ENCODE measurements around the gene OR8A1. TPM values are rescaled to one million over a fixed set of nuclear protein-coding genes. Genes with fewer than 3 reads are reported as not detected.

Gene OR8A1
- total and polyA plus RNA-seq, 4 donors = not detected

GRCh38 chr11:124543554-124543953 is 26.2 kb upstream of the OR8A1 start, which contains the start of gene OR8B12:
TSS of gene OR8B12 (minus strand) at chr11:124543654. CDS start at chr11:124543654, 0 bp downstream.
- intact Hi-C loops (cut with DNase I) = no loop called here
- H3K36me3 ChIP-seq (ENCODE audit: control insufficient read depth in 1 of 2, insufficient read depth in 2 of 2, low read length in 1 of 2) = no peaks in the 10 kb centered on the region
- 84 to 85% methylated on average over 5 of the region's 5 CpGs for WGBS, 2 donors
- no peaks in the 10 kb centered on the region for H3K4me1 ChIP-seq (ENCODE audit: control insufficient read depth in 1 of 2, insufficient read depth in 2 of 2, low read length in 2 of 2)
- no peak within 1 kb of the TSS for H3K4me3 ChIP-seq (ENCODE audit: low read length in 2 of 2)
- ATAC-seq (ENCODE audit: low FRiP score) (no peak), DNase-seq (no peak)
- peaks cover 0 to 2% of the 10 kb centered on the region in 2 donors for H3K27me3 ChIP-seq (ENCODE audit: control insufficient read depth in 1 of 2, insufficient read depth in 2 of 2, low read length in 1 of 2)
- H3K9me3 ChIP-seq (ENCODE audit: control insufficient read depth, low read length) = no peaks in the 10 kb centered on the region
- no peak within 1 kb of the TSS for H3K27ac ChIP-seq (ENCODE audit: low read depth in 1 of 2, low read length in 2 of 2)

DNA sequence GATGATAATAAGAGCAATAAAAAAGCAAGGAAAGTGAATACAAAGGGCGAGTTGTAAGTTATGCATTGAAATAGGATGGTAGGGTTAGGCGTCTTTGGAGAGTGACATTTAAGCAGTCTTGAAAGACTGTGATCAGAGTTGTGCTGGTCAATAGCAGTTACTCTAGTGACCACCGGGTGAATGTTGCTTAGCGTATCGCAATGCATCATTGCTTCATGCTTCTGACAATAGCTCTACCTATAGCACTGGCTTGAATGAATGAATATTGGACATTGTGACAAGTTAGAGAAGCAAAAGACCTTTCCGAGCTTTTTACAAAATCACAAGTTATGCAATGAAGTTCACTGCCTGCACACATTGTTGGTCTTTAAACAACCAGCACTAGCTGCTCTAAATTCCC is 18.6 kb upstream of the OR8A1 start:
- Histone ChIP-seq H3K4me3 (ENCODE audit: low read length in 2 of 2) (no peak overlapping the region), H3K9me3 (ENCODE audit: control insufficient read depth, low read length) (no peaks in the 10 kb centered on the region), H3K4me1 (ENCODE audit: control insufficient read depth in 1 of 2, insufficient read depth in 2 of 2, low read length in 2 of 2) (no peaks in the 10 kb centered on the region), H3K27ac (ENCODE audit: low read depth in 1 of 2, low read length in 2 of 2) (no peak overlapping the region), H3K36me3 (ENCODE audit: control insufficient read depth in 1 of 2, insufficient read depth in 2 of 2, low read length in 1 of 2) (no peaks in the 10 kb centered on the region), H3K27me3 (ENCODE audit: control insufficient read depth in 1 of 2, insufficient read depth in 2 of 2, low read length in 1 of 2) (no peaks in the 10 kb centered on the region)
- DNase-seq = no peak
- no peak for ATAC-seq (ENCODE audit: low FRiP score)
- 76 to 81% methylated on average over 6 of the region's 6 CpGs for WGBS, 2 donors
- intact Hi-C loops (cut with DNase I) = no loop called here

- H3K27ac ChIP-seq (ENCODE audit: low read depth in 1 of 2, low read length in 2 of 2) = no peak overlapping the region
- no peaks in the 10 kb centered on the region for H3K9me3 ChIP-seq (ENCODE audit: control insufficient read depth, low read length)
- intact Hi-C loops (cut with DNase I) = no loop called here
- 81% methylated on average over 4 of the region's 4 CpGs for WGBS, 2 donors
- no peaks in the 10 kb centered on the region for H3K4me1 ChIP-seq (ENCODE audit: control insufficient read depth in 1 of 2, insufficient read depth in 2 of 2, low read length in 2 of 2)
- H3K36me3 ChIP-seq (ENCODE audit: control insufficient read depth in 1 of 2, insufficient read depth in 2 of 2, low read length in 1 of 2) = no peaks in the 10 kb centered on the region
- H3K4me3 ChIP-seq (ENCODE audit: low read length in 2 of 2) = no peak overlapping the region
- ATAC-seq (ENCODE audit: low FRiP score) = no peak
- no peaks in the 10 kb centered on the region for H3K27me3 ChIP-seq (ENCODE audit: control insufficient read depth in 1 of 2, insufficient read depth in 2 of 2, low read length in 1 of 2)
- no peak for DNase-seq
Measured at GRCh38 chr11:124551987-124552386, 17.8 kb upstream of the OR8A1 start.

DNA sequence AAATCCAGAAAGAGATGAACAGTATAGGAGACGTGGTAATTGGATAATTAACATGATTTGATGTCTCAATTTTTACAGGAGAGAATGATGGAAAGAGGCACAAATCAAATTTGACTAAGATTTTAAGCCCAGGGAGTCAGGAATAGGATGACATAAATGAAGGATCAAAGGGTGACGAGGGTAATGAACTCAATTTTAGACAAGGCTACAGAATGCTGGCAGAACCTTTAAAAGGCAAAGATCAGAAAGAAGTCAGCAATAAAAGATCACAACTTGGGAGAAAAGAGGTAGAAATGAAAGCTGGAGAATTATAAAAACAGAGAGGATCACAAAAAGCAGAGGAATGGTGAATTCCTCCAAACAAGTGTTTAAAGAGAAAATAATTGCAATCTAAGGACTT is 13.0 kb upstream of the OR8A1 start:
- Histone ChIP-seq H3K27ac (ENCODE audit: low read depth in 1 of 2, low read length in 2 of 2) (no peak overlapping the region), H3K4me3 (ENCODE audit: low read length in 2 of 2) (no peak overlapping the region), H3K4me1 (ENCODE audit: control insufficient read depth in 1 of 2, insufficient read depth in 2 of 2, low read length in 2 of 2) (no peaks in the 10 kb centered on the region), H3K27me3 (ENCODE audit: control insufficient read depth in 1 of 2, insufficient read depth in 2 of 2, low read length in 1 of 2) (no peaks in the 10 kb centered on the region), H3K36me3 (ENCODE audit: control insufficient read depth in 1 of 2, insufficient read depth in 2 of 2, low read length in 1 of 2) (no peaks in the 10 kb centered on the region), H3K9me3 (ENCODE audit: control insufficient read depth, low read length) (no peaks in the 10 kb centered on the region)
- 54 to 57% methylated on average over 2 of the region's 2 CpGs for WGBS, 2 donors
- no peak for DNase-seq
- no peak for ATAC-seq (ENCODE audit: low FRiP score)
- intact Hi-C loops (cut with DNase I) = no loop called here

DNA sequence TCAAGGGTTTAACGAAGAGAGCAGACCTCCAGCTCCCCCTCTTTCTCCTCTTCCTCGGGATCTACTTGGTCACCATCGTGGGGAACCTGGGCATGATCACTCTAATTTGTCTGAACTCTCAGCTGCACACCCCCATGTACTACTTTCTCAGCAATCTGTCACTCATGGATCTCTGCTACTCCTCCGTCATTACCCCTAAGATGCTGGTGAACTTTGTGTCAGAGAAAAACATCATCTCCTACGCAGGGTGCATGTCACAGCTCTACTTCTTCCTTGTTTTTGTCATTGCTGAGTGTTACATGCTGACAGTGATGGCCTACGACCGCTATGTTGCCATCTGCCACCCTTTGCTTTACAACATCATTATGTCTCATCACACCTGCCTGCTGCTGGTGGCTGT is 363 bp downstream of the OR8A1 start:
- Histone ChIP-seq H3K9me3 (ENCODE audit: control insufficient read depth, low read length) (no peaks in the 10 kb centered on the region), H3K36me3 (ENCODE audit: control insufficient read depth in 1 of 2, insufficient read depth in 2 of 2, low read length in 1 of 2) (no peaks in the 10 kb centered on the region), H3K27ac (ENCODE audit: low read depth in 1 of 2, low read length in 2 of 2) (no peak overlapping the region), H3K4me1 (ENCODE audit: control insufficient read depth in 1 of 2, insufficient read depth in 2 of 2, low read length in 2 of 2) (no peaks in the 10 kb centered on the region), H3K4me3 (ENCODE audit: low read length in 2 of 2) (no peak overlapping the region), H3K27me3 (ENCODE audit: control insufficient read depth in 1 of 2, insufficient read depth in 2 of 2, low read length in 1 of 2) (no peaks in the 10 kb centered on the region)
- DNase-seq = no peak
- 76 to 85% methylated on average over 7 of the region's 7 CpGs for WGBS, 2 donors
- intact Hi-C loops (cut with DNase I) = no loop called here
- ATAC-seq (ENCODE audit: low FRiP score) = no peak

DNA sequence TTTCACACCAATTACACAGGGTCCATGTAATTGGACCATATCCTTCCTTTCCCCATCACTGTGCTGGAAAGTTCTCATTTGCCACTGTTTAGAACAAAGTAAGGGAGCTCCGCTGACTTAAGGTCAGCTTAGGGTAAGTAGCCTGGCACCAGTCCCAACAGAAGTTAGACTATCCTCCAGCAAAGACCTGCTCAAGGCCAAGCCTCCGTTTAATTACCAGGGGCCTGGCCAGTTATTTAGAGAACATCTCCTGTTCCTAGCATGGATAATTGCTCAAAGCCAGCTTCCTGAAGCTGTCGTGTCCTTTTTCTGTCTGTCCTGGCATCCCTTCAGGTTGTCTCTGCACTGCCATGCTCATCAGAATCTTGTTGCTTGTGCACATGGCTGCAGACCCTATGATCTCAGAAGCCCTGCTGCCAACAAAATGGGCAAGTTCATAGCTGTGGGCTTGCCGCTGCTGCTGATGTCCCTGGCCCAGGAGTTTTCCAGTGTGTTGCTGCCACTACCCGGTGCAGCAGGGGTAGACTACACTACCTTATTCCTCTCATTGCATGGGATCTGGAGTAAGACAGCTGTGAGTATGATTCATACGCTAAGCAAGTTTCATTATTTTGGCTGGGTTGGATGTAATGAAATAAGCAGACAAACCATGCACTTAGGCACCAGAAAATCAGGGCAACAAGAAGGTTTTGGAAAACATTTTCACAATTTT is 8.1 kb downstream of the OR8A1 start:
- DNase-seq = no peak
- Histone ChIP-seq H3K4me3 (ENCODE audit: low read length in 2 of 2) (no peak overlapping the region), H3K9me3 (ENCODE audit: control insufficient read depth, low read length) (no peaks in the 10 kb centered on the region), H3K36me3 (ENCODE audit: control insufficient read depth in 1 of 2, insufficient read depth in 2 of 2, low read length in 1 of 2) (no peaks in the 10 kb centered on the region), H3K4me1 (ENCODE audit: control insufficient read depth in 1 of 2, insufficient read depth in 2 of 2, low read length in 2 of 2) (no peaks in the 10 kb centered on the region), H3K27me3 (ENCODE audit: control insufficient read depth in 1 of 2, insufficient read depth in 2 of 2, low read length in 1 of 2) (no peaks in the 10 kb centered on the region), H3K27ac (ENCODE audit: low read depth in 1 of 2, low read length in 2 of 2) (no peak overlapping the region)
- 28 to 40% methylated on average over 6 of the region's 6 CpGs for WGBS, 2 donors
- no peak for ATAC-seq (ENCODE audit: low FRiP score)
- intact Hi-C loops (cut with DNase I) = no loop called here

DNA sequence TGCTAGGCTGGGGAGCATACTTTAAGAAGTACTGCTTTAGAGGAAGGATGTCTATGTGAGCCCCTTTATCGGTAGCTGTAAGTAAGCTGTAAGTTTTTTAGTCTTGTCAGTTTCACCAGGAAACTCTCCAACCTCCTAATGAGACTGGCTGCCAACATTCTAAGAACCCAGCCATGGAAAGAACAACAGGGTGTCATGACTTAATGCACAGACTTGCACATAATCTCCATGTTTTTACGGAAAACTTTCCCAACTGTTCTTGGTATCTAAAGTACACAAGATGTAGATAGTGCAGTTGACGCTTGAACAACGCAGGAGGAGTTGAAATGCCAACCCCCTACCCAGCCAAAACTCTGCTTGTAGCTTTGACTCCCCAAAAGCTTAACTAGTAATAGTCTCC is 9.0 kb downstream of the OR8A1 start:
- DNase-seq = no peak
- H3K36me3 ChIP-seq (ENCODE audit: control insufficient read depth in 1 of 2, insufficient read depth in 2 of 2, low read length in 1 of 2) = no peaks in the 10 kb centered on the region
- intact Hi-C loops (cut with DNase I) = no loop called here
- no peaks in the 10 kb centered on the region for H3K27me3 ChIP-seq (ENCODE audit: control insufficient read depth in 1 of 2, insufficient read depth in 2 of 2, low read length in 1 of 2)
- 4 to 11% methylated on average over 4 of the region's 4 CpGs for WGBS, 2 donors
- ATAC-seq (ENCODE audit: low FRiP score) = no peak
- no peaks in the 10 kb centered on the region for H3K4me1 ChIP-seq (ENCODE audit: control insufficient read depth in 1 of 2, insufficient read depth in 2 of 2, low read length in 2 of 2)
- no peak overlapping the region for H3K27ac ChIP-seq (ENCODE audit: low read depth in 1 of 2, low read length in 2 of 2)
- no peak overlapping the region for H3K4me3 ChIP-seq (ENCODE audit: low read length in 2 of 2)
- no peaks in the 10 kb centered on the region for H3K9me3 ChIP-seq (ENCODE audit: control insufficient read depth, low read length)

DNA sequence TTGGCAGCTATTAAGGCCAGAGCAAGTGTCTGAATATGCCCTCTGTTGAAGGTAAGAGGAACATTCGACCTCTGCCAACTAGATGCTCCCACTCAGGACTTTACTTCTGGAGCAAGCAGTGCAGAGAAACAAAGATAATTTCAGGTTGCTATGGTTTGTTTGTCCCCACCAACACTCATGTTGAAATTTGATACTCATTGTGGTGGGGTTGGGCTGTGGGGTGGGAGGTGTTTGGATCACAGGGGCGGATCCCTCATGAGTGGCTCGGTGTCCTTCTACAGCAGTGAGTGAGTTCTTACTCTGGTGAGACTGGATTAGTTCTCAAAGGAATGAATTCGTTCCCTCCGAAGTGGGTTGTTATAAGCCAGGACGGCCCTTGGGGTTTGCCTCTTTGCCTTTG is 12.0 kb downstream of the OR8A1 start:
- intact Hi-C loops (cut with DNase I) = loop anchor here in 1 of 2 donors (10.0 kb wide), 2 partner anchors 167 to 507 kb away; no protein-coding TSS in a partner anchor
- Histone ChIP-seq H3K27me3 (ENCODE audit: control insufficient read depth in 1 of 2, insufficient read depth in 2 of 2, low read length in 1 of 2) (no peaks in the 10 kb centered on the region), H3K27ac (ENCODE audit: low read depth in 1 of 2, low read length in 2 of 2) (no peak overlapping the region), H3K9me3 (ENCODE audit: control insufficient read depth, low read length) (no peaks in the 10 kb centered on the region), H3K4me1 (ENCODE audit: control insufficient read depth in 1 of 2, insufficient read depth in 2 of 2, low read length in 2 of 2) (no peaks in the 10 kb centered on the region), H3K36me3 (ENCODE audit: control insufficient read depth in 1 of 2, insufficient read depth in 2 of 2, low read length in 1 of 2) (no peaks in the 10 kb centered on the region), H3K4me3 (ENCODE audit: low read length in 2 of 2) (no peak overlapping the region)
- ATAC-seq (ENCODE audit: low FRiP score) (no peak), DNase-seq (no peak)
- 84 to 91% methylated on average over 6 of the region's 6 CpGs for WGBS, 2 donors

DNA sequence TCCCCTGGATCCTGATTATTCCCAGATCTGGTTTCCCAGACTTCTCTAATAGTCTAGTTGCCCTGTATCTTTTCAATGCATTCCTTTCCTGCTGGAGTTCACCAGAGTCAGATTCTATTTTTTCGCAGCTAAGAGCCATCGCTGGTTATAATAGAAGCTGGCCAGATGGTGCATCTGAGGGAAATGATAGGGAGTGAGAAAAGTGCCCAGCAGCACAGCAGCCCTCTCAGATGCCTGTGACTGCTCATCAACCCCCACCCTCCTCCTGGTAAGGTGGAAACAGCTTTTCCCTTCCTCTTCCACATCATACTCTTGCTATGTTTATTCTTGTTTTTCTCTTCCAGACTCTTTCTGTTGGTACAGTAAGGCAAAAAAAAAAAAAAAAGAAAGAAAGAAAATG is 12.8 kb downstream of the OR8A1 start:
- no peaks in the 10 kb centered on the region for H3K9me3 ChIP-seq (ENCODE audit: control insufficient read depth, low read length)
- no peak overlapping the region for H3K27ac ChIP-seq (ENCODE audit: low read depth in 1 of 2, low read length in 2 of 2)
- 77 to 85% methylated on average over 2 of the region's 2 CpGs for WGBS, 2 donors
- no peak overlapping the region for H3K4me3 ChIP-seq (ENCODE audit: low read length in 2 of 2)
- H3K36me3 ChIP-seq (ENCODE audit: control insufficient read depth in 1 of 2, insufficient read depth in 2 of 2, low read length in 1 of 2) = no peaks in the 10 kb centered on the region
- intact Hi-C loops (cut with DNase I) = loop anchor here in 1 of 2 donors (10.0 kb wide), 2 partner anchors 168 to 508 kb away; no protein-coding TSS in a partner anchor
- no peaks in the 10 kb centered on the region for H3K4me1 ChIP-seq (ENCODE audit: control insufficient read depth in 1 of 2, insufficient read depth in 2 of 2, low read length in 2 of 2)
- DNase-seq = no peak
- H3K27me3 ChIP-seq (ENCODE audit: control insufficient read depth in 1 of 2, insufficient read depth in 2 of 2, low read length in 1 of 2) = no peaks in the 10 kb centered on the region
- ATAC-seq (ENCODE audit: low FRiP score) = no peak
